ENCODE data around the gene PTBP3.

GRCh38 chr9:112332977-112333638, at the start of gene PTBP3:
- TF ChIP-seq MYC (IDR thresholded peaks at IDR 0.05; ENCODE audit: low read depth, low read length) = peak; percentile 30
- TF ChIP-seq POLR2A (IDR thresholded peaks at IDR 0.05; ENCODE audit: extremely low read depth, insufficient read length) = peak; percentile 27

All from NB4 (cell line).